Heart left ventricle (tissue), 16 donors: ENCODE measurements around the gene CMC2. TPM values are rescaled to one million over a fixed set of nuclear protein-coding genes. Genes with fewer than 3 reads are reported as not detected.

Experiments
- ATAC-seq, 4 donors: fragments of 200-7000 bp; cut with Tn5 transposase; one replicate each; pipeline ENCODE4 v1.9.1; 2020 to 2022; ENCODE audit warnings: moderate library complexity in 4 of 4, mild to moderate bottlenecking in 3 of 4, moderate number of reproducible peaks in 1 of 4
- DNase-seq, 5 donors: peaks; one replicate each; pipeline ENCODE4 v3.0.0-alpha.2; 2020
- H3K27ac ChIP-seq, 12 donors: fragments of 200-600 bp; sonication (generic) in 4 of 12; one replicate each; pipeline versions ENCODE4 v1.5.0 to v1.8.0; 2016 to 2022; ENCODE audit warnings: mild to moderate bottlenecking in 2 of 12
- H3K27me3 ChIP-seq, 9 donors: fragments of 200-600 bp; sonication (generic) in 2 of 9; one replicate each; pipeline versions ENCODE4 v1.5.1 to v1.8.0; 2016 to 2022; ENCODE audit warnings: mild to moderate bottlenecking in 3 of 9
- H3K36me3 ChIP-seq, 9 donors: fragments of 200-600 bp; sonication (generic) in 2 of 9; one replicate each; pipeline versions ENCODE4 v1.5.0 to v1.8.0; 2018 to 2022; ENCODE audit warnings: mild to moderate bottlenecking in 2 of 9
- H3K4me1 ChIP-seq, 12 donors: fragments of 200-600 bp; sonication (generic) in 4 of 12; one replicate each; pipeline versions ENCODE4 v1.5.0 to v1.8.0; 2016 to 2022; ENCODE audit warnings: mild to moderate bottlenecking in 3 of 12
- H3K4me3 ChIP-seq, 12 donors: fragments of 200-600 bp; sonication (generic) in 4 of 12; one replicate each; pipeline versions ENCODE4 v1.5.0 to v1.8.0; 2017 to 2022; ENCODE audit warnings: mild to moderate bottlenecking in 9 of 12, moderate library complexity in 4 of 12
- H3K9me3 ChIP-seq, 12 donors: fragments of 200-600 bp; sonication (generic) in 4 of 12; one replicate each; pipeline versions ENCODE4 v1.5.0 to v1.8.0; 2016 to 2022; ENCODE audit warnings: mild to moderate bottlenecking in 1 of 12
- POLR2A ChIP-seq, 2 donors: fragments of 450-650 bp; IDR thresholded peaks; one replicate each; pipeline ENCODE4 v1.6.1; 2017; ENCODE audit warnings: antibody characterized with exemption in 2 of 2, mild to moderate bottlenecking in 2 of 2, moderate library complexity in 2 of 2
- WGBS, 4 donors: extraction: QIAGEN DNeasy Blood & Tissue Kit in 2 of 4; methylation state at CpG; one replicate each; pipeline versions ENCODE4 v1.1.5 to v1.1.7; 2013 to 2018; 5-methylcytosine and 5-hydroxymethylcytosine counted together
- intact Hi-C, 10 donors: fragments of 100-400 bp; cut with DNase I; formaldehyde crosslinking; loops; one replicate each; pipeline versions ENCODE4 v1.11.1 to v1.14.2; 2022
- polyA plus RNA-seq, 2 donors: library from polyadenylated mRNA; stranded (reverse); fragments of 200-250 nt; gene quantifications; one replicate each; pipeline ENCODE4 v1.2.3, GENCODE V29; 2013
- total RNA-seq, 9 donors: library from RNA; depleted of rRNA in 2 of 9; stranded (reverse); fragments of >200 nt in 2 of 9; fragmentation: NEBNext Ultra II Directional in 3 of 9; extraction: Animal tissue kit (Norgen Biotek cat#: 25700) in 3 of 9; gene quantifications; one replicate each; pipeline versions ENCODE4 v1.1.0 to v1.2.4, GENCODE V29; 2016 to 2023
- TF ChIP-seq, protein P1 (sequence below), 12 donors: fragments of 200-600 bp; sonication (generic) in 4 of 12; IDR thresholded peaks; one replicate each; pipeline versions ENCODE4 v1.5.0 to v1.8.0; 2018 to 2022; ENCODE audit warnings: antibody characterized with exemption in 12 of 12, mild to moderate bottlenecking in 5 of 12
- donor health status: ischemic (EF 13 %, LVEDD 7.1; RV severe dilation, severe dysfunction).
- donor health status: healthy with polysubstance abuse.
- donor health status: DM: no; HTN: yes; CAD: no.
- donor health status: DM: no; HTN: no; CAD: no.
- donor health status: ischemic (EF 25% LVEDD 6.9; RV normal size, moderate dysfunction).
- donor health status: ischemic (EF 25% LVEDD 5.7; RV mildly dilated, moderate dysfunction).
- donor health status: healthy.
- donor health status: DM: yes; HTN: yes; CAD: no.
- donor health status: ischemic (EF 35%, LVEDD 5.7; RV mildly dilated, moderate dysfunction).
- donor health status: nonischemic (EF 11% LVEDD 7.7; RV severe dilation, severe dysfunction).
- donor health status: DM: yes; HTN: yes; CAD: no.
- donor health status: PGD.
- donor health status: ischemic (EF 29% LVEDD 5.4; RV normal size, mild dysfunction).
- donor health status: nonischemic (EF 23%, LVEDD 6.1; RV moderate dilation, normal function).

Gene CMC2
- total and polyA plus RNA-seq, 11 donors = 89.0 to 377 (median 134) TPM

DNA sequence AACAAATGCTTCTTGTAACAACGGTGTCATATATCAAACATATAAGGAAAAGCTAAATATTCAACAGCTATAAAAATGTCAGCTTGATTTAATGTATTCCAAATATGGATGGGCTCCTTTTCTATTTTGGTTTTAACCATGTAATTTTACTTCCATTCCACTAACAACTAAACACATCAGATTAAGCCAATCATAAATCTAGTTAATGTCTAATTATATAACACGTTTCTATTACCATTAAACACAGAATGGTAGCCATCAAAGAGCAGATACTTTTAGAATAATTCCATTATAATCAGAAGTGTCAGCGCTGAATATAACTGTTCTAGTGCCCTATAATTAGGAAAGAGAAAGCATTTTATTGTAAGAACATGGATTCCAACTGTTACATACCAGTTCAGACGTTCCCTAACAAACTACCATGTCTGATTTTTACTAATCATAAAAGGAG, 10.0 kb downstream of the CMC2 start:
- ATAC-seq = no peak
- Histone ChIP-seq H3K4me1 (peaks cover 0 to 32% (median 16%) of the 10 kb centered on the region in 12 donors), H3K27ac (peak overlapping the region in 4 of 12 donors; percentile 6 to 83 (median 12)), H3K4me3 (peak overlapping the region in 7 of 12 donors; percentile 17 to 52 (median 27)), H3K9me3 (peaks cover 0 to 2% (median 0%) of the 10 kb centered on the region in 12 donors), H3K36me3 (peaks cover 0 to 13% (median 0%) of the 10 kb centered on the region in 9 donors), H3K27me3 (no peaks in the 10 kb centered on the region)
- intact Hi-C loops = no loop called here
- WGBS, 4 donors = 53 to 59% (median 57%) methylated on average over 4 of the region's 4 CpGs
- DNase-seq = no peak
- TF ChIP-seq POLR2A (IDR thresholded peaks at IDR 0.05) = no peak
- TF ChIP-seq, protein P1, sequence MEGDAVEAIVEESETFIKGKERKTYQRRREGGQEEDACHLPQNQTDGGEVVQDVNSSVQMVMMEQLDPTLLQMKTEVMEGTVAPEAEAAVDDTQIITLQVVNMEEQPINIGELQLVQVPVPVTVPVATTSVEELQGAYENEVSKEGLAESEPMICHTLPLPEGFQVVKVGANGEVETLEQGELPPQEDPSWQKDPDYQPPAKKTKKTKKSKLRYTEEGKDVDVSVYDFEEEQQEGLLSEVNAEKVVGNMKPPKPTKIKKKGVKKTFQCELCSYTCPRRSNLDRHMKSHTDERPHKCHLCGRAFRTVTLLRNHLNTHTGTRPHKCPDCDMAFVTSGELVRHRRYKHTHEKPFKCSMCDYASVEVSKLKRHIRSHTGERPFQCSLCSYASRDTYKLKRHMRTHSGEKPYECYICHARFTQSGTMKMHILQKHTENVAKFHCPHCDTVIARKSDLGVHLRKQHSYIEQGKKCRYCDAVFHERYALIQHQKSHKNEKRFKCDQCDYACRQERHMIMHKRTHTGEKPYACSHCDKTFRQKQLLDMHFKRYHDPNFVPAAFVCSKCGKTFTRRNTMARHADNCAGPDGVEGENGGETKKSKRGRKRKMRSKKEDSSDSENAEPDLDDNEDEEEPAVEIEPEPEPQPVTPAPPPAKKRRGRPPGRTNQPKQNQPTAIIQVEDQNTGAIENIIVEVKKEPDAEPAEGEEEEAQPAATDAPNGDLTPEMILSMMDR (IDR thresholded peaks at IDR 0.05) = no peak

DNA sequence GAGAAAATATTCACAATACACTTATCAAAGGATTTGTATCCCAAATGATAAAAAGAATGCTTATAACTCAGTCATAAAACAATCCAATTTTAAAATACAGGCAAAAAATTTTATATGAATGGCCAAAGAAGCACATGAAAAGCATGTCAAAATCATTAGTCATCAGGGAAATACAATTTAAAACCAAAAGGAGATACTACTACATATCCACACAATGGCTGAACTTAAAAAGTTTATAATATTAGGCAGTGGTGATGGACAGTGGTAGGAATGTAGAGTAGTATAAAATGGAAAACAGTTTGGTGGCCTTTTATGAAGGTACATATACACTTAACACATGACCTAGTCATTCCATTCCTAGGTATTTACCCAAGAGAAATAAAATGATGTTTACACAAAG, 12.2 kb downstream of the CMC2 start:
- H3K36me3 ChIP-seq = peaks cover 0 to 21% (median 4%) of the 10 kb centered on the region in 9 donors
- no peak overlapping the region for H3K4me3 ChIP-seq
- ATAC-seq = no peak
- H3K9me3 ChIP-seq = peaks cover 0 to 2% (median 0%) of the 10 kb centered on the region in 12 donors
- no peaks in the 10 kb centered on the region for H3K27me3 ChIP-seq
- H3K27ac ChIP-seq = no peak overlapping the region
- TF ChIP-seq, protein P1 (IDR thresholded peaks at IDR 0.05) = no peak
- no peak for TF ChIP-seq POLR2A (IDR thresholded peaks at IDR 0.05)
- intact Hi-C loops = no loop called here
- H3K4me1 ChIP-seq = peaks cover 0 to 32% (median 16%) of the 10 kb centered on the region in 12 donors
- DNase-seq = no peak

DNA sequence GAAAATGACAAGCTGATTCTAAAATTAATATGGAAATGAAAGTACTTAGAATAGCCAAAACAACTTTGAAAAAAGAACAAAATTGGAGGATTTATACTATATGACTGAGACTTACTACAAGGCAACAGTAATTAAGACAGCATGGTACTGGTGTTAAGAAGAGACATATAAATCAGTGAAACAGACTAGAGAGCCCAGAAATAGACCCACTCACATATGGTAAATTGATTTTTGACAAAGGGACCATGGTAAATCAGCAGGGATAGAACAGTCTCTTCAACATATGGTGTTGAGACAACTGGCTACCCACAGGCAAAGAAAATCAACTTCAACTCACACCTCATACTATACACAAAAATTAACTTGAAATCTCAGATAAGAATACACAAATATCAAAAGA, 12.9 kb downstream of the CMC2 start:
- ATAC-seq (no peak), DNase-seq (no peak)
- intact Hi-C loops = no loop called here
- peaks cover 0 to 30% (median 16%) of the 10 kb centered on the region in 12 donors for H3K4me1 ChIP-seq
- peaks cover 0 to under 1% (median 0%) of the 10 kb centered on the region in 12 donors for H3K9me3 ChIP-seq
- H3K36me3 ChIP-seq = peaks cover 0 to 21% (median 4%) of the 10 kb centered on the region in 9 donors
- H3K4me3 ChIP-seq = peak overlapping the region in 1 of 12 donors; percentile 7
- TF ChIP-seq, protein P1 (IDR thresholded peaks at IDR 0.05) = no peak
- TF ChIP-seq POLR2A (IDR thresholded peaks at IDR 0.05) = no peak
- no peaks in the 10 kb centered on the region for H3K27me3 ChIP-seq
- H3K27ac ChIP-seq = peak overlapping the region in 8 of 12 donors; percentile 37 to 67 (median 60)

DNA sequence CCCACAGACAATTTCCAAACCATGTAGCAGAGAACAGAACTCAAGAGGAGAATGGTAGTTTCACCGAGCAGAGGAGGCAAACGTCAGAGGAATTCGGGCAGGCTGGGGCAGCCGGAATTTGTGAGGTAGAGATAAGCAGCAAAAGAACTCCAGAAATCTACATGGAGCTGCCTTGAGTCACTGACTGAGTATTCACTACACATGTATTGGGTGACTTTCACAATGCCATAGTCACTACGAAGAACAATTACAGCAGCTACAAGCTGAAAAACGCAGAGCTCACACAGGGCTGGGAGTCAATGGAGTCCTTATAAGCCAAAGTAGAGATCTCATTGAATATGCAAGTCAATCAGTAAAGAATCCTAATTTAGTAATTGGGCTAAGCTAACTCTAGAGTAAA, 13.4 kb downstream of the CMC2 start:
- peak; percentile 49 to 88 (median 82) for ATAC-seq
- Histone ChIP-seq H3K27ac (peak overlapping the region in 10 of 12 donors; percentile 36 to 67 (median 54)), H3K36me3 (peaks cover 0 to 21% (median 4%) of the 10 kb centered on the region in 9 donors), H3K9me3 (no peaks in the 10 kb centered on the region), H3K27me3 (no peaks in the 10 kb centered on the region), H3K4me1 (peaks cover 0 to 30% (median 16%) of the 10 kb centered on the region in 12 donors), H3K4me3 (peak overlapping the region in 2 of 12 donors; percentile 7)
- DNase-seq = peak in 1 of 5 donors; percentile 48
- intact Hi-C loops = no loop called here
- TF ChIP-seq, protein P1 (IDR thresholded peaks at IDR 0.05) = no peak
- TF ChIP-seq POLR2A (IDR thresholded peaks at IDR 0.05) = no peak
- 32 to 54% (median 35%) methylated on average over 6 of the region's 6 CpGs for WGBS, 4 donors
